HEK293 (cell line): ENCODE measurements around the gene TRAPPC3L.
A peak's percentile ranks its signal among the peaks of the same experiment; 100 is the strongest.

Experiments
- CTCF ChIA-PET: fragments of 350-600 bp; formaldehyde crosslinking; extraction: SDS; loops from one replicate; lab custom pipeline; 2021; ENCODE audit warnings: antibody characterized with exemption; lab: Yijun Ruan, JAX
- POLR2A ChIA-PET: fragments of 300-600 bp; formaldehyde crosslinking; extraction: SDS; loops from one replicate; lab custom pipeline; 2020; ENCODE audit warnings: antibody characterized with exemption, inconsistent platforms; lab: Yijun Ruan, JAX
- H3K27ac ChIP-seq: fragments of 200-500 bp; sonication (Bioruptor generic); 2 replicates; pipeline ENCODE4 v1.5.1; 2014; ENCODE audit warnings: low read depth, low read length, control low read depth, inconsistent platforms; ENCODE audit errors: extremely low read depth
- H3K36me3 ChIP-seq, 2 experiments: fragments of 200-500 bp in 1 of 2; sonication (Bioruptor generic) in 1 of 2; 1 replicate in 1 of 2; 2 replicates in 1 of 2; pipeline ENCODE4 v1.5.1; 2014 to 2017; ENCODE audit warnings: inconsistent platforms in 2 of 2, low read length in 2 of 2; ENCODE audit not compliant: control insufficient read depth in 2 of 2, insufficient read depth in 1 of 2
- H3K4me1 ChIP-seq: fragments of 200-500 bp; sonication (Bioruptor generic); 2 replicates; pipeline ENCODE4 v1.5.1; 2014; ENCODE audit warnings: mild to moderate bottlenecking, low read length, inconsistent platforms; ENCODE audit not compliant: control insufficient read depth, insufficient read depth
- H3K4me3 ChIP-seq: 2 replicates; pipeline ENCODE4 v1.5.1; 2011; ENCODE audit warnings: low read depth, mild to moderate bottlenecking, control low read depth, low read length, moderate library complexity
- H3K9me3 ChIP-seq: fragments of 200-500 bp; sonication (Bioruptor generic); 2 replicates; pipeline ENCODE4 v1.5.1; 2014; ENCODE audit warnings: low read depth, low read length, inconsistent platforms; ENCODE audit not compliant: control insufficient read depth, insufficient read depth
- GLI2 ChIP-seq: fragments of 450-650 bp; formaldehyde crosslinking; IDR thresholded peaks from 2 replicates; pipeline ENCODE4; 2017; ENCODE audit warnings: missing biosample characterization, missing genetic modification characterization, low read depth, borderline replicate concordance
- GLIS1 ChIP-seq: fragments of 450-650 bp; formaldehyde crosslinking; IDR thresholded peaks from 2 replicates; pipeline ENCODE4 v1.5.1; 2016; ENCODE audit warnings: missing biosample characterization, missing genetic modification characterization
- GLIS2 ChIP-seq: fragments of 450-650 bp; formaldehyde crosslinking; IDR thresholded peaks from 2 replicates; pipeline ENCODE4 v1.5.1; 2016; ENCODE audit warnings: missing biosample characterization, missing genetic modification characterization
- HIC1 ChIP-seq: fragments of 450-650 bp; formaldehyde crosslinking; IDR thresholded peaks from 2 replicates; pipeline ENCODE4 v1.5.1; 2016; ENCODE audit warnings: missing biosample characterization, missing genetic modification characterization
- KLF1 ChIP-seq: fragments of 450-650 bp; formaldehyde crosslinking; IDR thresholded peaks from 2 replicates; pipeline ENCODE4 v1.5.1; 2016; ENCODE audit warnings: missing biosample characterization, missing genetic modification characterization
- KLF16 ChIP-seq: fragments of 450-650 bp; formaldehyde crosslinking; IDR thresholded peaks from 2 replicates; pipeline ENCODE4 v1.5.1; 2017; ENCODE audit warnings: missing biosample characterization, missing genetic modification characterization
- KLF8 ChIP-seq: fragments of 450-650 bp; formaldehyde crosslinking; IDR thresholded peaks from 2 replicates; pipeline ENCODE4 v1.5.1; 2016; ENCODE audit warnings: missing biosample characterization, missing genetic modification characterization
- PRDM1 ChIP-seq: fragments of 450-650 bp; formaldehyde crosslinking; IDR thresholded peaks from 2 replicates; pipeline ENCODE4; 2016; ENCODE audit warnings: missing biosample characterization, missing genetic modification characterization
- TCF7L2 ChIP-seq: IDR thresholded peaks from 2 replicates; pipeline ENCODE4 v1.6.1; 2011; ENCODE audit warnings: low read depth, mild to moderate bottlenecking, inconsistent platforms, low read length, moderate library complexity, borderline replicate concordance
- ZBTB17 ChIP-seq: fragments of 450-650 bp; formaldehyde crosslinking; IDR thresholded peaks from 2 replicates; pipeline ENCODE4 v1.5.1; 2016; ENCODE audit warnings: missing biosample characterization, missing genetic modification characterization
- ZFHX2 ChIP-seq: fragments of 450-650 bp; formaldehyde crosslinking; conservative IDR thresholded peaks from 2 replicates; pipeline ENCODE4 v1.5.1; 2016; ENCODE audit warnings: missing biosample characterization, missing genetic modification characterization
- ZNF2 ChIP-seq: fragments of 450-650 bp; formaldehyde crosslinking; IDR thresholded peaks from 2 replicates; pipeline ENCODE4 v1.5.1; 2016; ENCODE audit warnings: missing biosample characterization, missing genetic modification characterization
- ZNF23 ChIP-seq: fragments of 450-650 bp; formaldehyde crosslinking; IDR thresholded peaks from 2 replicates; pipeline ENCODE4 v1.5.1; 2016; ENCODE audit warnings: missing biosample characterization, missing genetic modification characterization, borderline replicate concordance
- ZNF324 ChIP-seq: fragments of 450-650 bp; formaldehyde crosslinking; IDR thresholded peaks from 2 replicates; pipeline ENCODE4 v1.5.1; 2016; ENCODE audit warnings: missing biosample characterization, missing genetic modification characterization
- ZNF398 ChIP-seq: fragments of 450-650 bp; formaldehyde crosslinking; IDR thresholded peaks from 2 replicates; pipeline ENCODE4 v1.5.1; 2017; ENCODE audit warnings: missing biosample characterization, missing genetic modification characterization
- ZNF433 ChIP-seq: fragments of 450-650 bp; formaldehyde crosslinking; IDR thresholded peaks from 2 replicates; pipeline ENCODE4 v1.5.1; 2016; ENCODE audit warnings: missing biosample characterization, missing genetic modification characterization, low read depth
- ZNF513 ChIP-seq: fragments of 450-650 bp; IDR thresholded peaks from 2 replicates; pipeline ENCODE4 v1.5.1; 2018; ENCODE audit warnings: missing biosample characterization, missing genetic modification characterization
- ZNF558 ChIP-seq: fragments of 450-650 bp; formaldehyde crosslinking; IDR thresholded peaks from 2 replicates; pipeline ENCODE4 v1.5.1; 2016; ENCODE audit warnings: missing biosample characterization, missing genetic modification characterization
- ZNF639 ChIP-seq: fragments of 450-650 bp; formaldehyde crosslinking; IDR thresholded peaks from 2 replicates; pipeline ENCODE4 v1.5.1; 2016; ENCODE audit warnings: missing biosample characterization, missing genetic modification characterization
- ZNF654 ChIP-seq: fragments of 450-650 bp; formaldehyde crosslinking; IDR thresholded peaks from 2 replicates; pipeline ENCODE4 v1.5.1; 2016; ENCODE audit warnings: low read depth, missing biosample characterization, missing genetic modification characterization
- ZNF658 ChIP-seq: fragments of 450-650 bp; formaldehyde crosslinking; IDR thresholded peaks from 2 replicates; pipeline ENCODE4; 2016; ENCODE audit warnings: missing biosample characterization, missing genetic modification characterization
- ZNF660 ChIP-seq: fragments of 450-650 bp; IDR thresholded peaks from 2 replicates; pipeline ENCODE4 v1.5.1; 2018; ENCODE audit warnings: missing biosample characterization, mild to moderate bottlenecking, missing genetic modification characterization
- ZNF664 ChIP-seq: fragments of 450-650 bp; formaldehyde crosslinking; IDR thresholded peaks from 2 replicates; pipeline ENCODE4 v1.5.1; 2016; ENCODE audit warnings: missing biosample characterization, missing genetic modification characterization
- ZNF692 ChIP-seq: fragments of 450-650 bp; formaldehyde crosslinking; IDR thresholded peaks from 2 replicates; pipeline ENCODE4 v1.5.1; 2016; ENCODE audit warnings: missing biosample characterization, missing genetic modification characterization
- ZNF707 ChIP-seq: fragments of 450-650 bp; formaldehyde crosslinking; IDR thresholded peaks from 2 replicates; pipeline ENCODE4 v1.5.1; 2016; ENCODE audit warnings: missing biosample characterization, missing genetic modification characterization

TRAPPC3L gene

GRCh38 chr6:116571683-116572000 lies 26.2 kb upstream of the TRAPPC3L start:
- CTCF ChIA-PET = interaction anchor here (0.6 to 3.3 kb wide), 13 partner anchors 9 to 469 kb away, joined by 3 to 19 read pairs (median 5); no protein-coding TSS in a partner anchor
- POLR2A ChIA-PET = interaction anchor here (0.6 to 2.7 kb wide), 24 partner anchors 8 to 471 kb away, joined by 3 to 27 read pairs (median 4); partner anchors contain the start of genes CALHM5, DSE, NT5DC1 and RSPH4A
- peaks cover 2% of the 10 kb centered on the region; the same call in 1 of the 2 replicates for H3K4me1 ChIP-seq
- peaks cover 6 to 31% of the 10 kb centered on the region in 2 experiments; a peak in 2 of 3 replicates for H3K36me3 ChIP-seq
- peak overlapping the region; percentile 96 for H3K4me3 ChIP-seq
- peak overlapping the region; percentile 85 for H3K27ac ChIP-seq
- no peaks in the 10 kb centered on the region for H3K9me3 ChIP-seq
- TF ChIP-seq ZNF660 (tag by site-specific recombination) = no peak
- TF ChIP-seq ZNF658 (tag by site-specific recombination) = no peak
- no peak for TF ChIP-seq GLI2 (tag by site-specific recombination)
- no peak for TF ChIP-seq TCF7L2
- TF ChIP-seq ZNF513 = no peak
- no peak for TF ChIP-seq ZNF639 (tag by site-specific recombination)
- no peak for TF ChIP-seq ZNF398 (tag by site-specific recombination)
- no peak for TF ChIP-seq ZNF707 (tag by site-specific recombination)
- no peak for TF ChIP-seq GLIS1 (tag by site-specific recombination)
- TF ChIP-seq HIC1 (tag by site-specific recombination) = no peak
- TF ChIP-seq GLIS2 (tag by site-specific recombination) = no peak
- TF ChIP-seq ZBTB17 (tag by site-specific recombination) = no peak
- TF ChIP-seq ZNF324 (tag by site-specific recombination) = no peak
- TF ChIP-seq KLF1 (tag by site-specific recombination) = no peak

- ChIA-PET CTCF (interaction anchor here (0.6 to 3.3 kb wide), 18 partner anchors 8 to 468 kb away, joined by 3 to 19 read pairs (median 5); partner anchors contain the start of gene CALHM5), POLR2A (interaction anchor here (0.6 to 2.7 kb wide), 31 partner anchors 8 to 470 kb away, joined by 3 to 27 read pairs (median 4); partner anchors contain the start of genes CALHM4, CALHM5, DSE and NT5DC1)
- H3K36me3 ChIP-seq = peaks cover 6 to 25% of the 10 kb centered on the region in 2 experiments; a peak in 2 of 3 replicates
- H3K9me3 ChIP-seq = no peaks in the 10 kb centered on the region
- peaks cover 2% of the 10 kb centered on the region; the same call in 1 of the 2 replicates for H3K4me1 ChIP-seq
- peak within 1 kb of the TSS; percentile 85 for H3K27ac ChIP-seq
- H3K4me3 ChIP-seq = peak within 1 kb of the TSS; percentile 96
- TF ChIP-seq ZNF692 (tag by site-specific recombination) = peak; percentile 82; the same call in 1 of the 2 replicates
- TF ChIP-seq ZNF558 (tag by site-specific recombination) = peak; percentile 54; the same call in 1 of the 2 replicates
- no peak for TF ChIP-seq ZNF654 (tag by site-specific recombination)
- TF ChIP-seq ZNF23 (tag by site-specific recombination) = no peak
- no peak for TF ChIP-seq ZNF433 (tag by site-specific recombination)
- TF ChIP-seq KLF8 = peak; percentile 86
- TF ChIP-seq ZNF2 (tag by site-specific recombination) = peak; percentile 69
- TF ChIP-seq KLF16 (tag by site-specific recombination) = peak; percentile 62; the same call in 1 of the 2 replicates
- TF ChIP-seq ZNF664 (tag by site-specific recombination) = peak; percentile 5; the same call in 1 of the 2 replicates
- no peak for TF ChIP-seq PRDM1 (tag by site-specific recombination)
- peak; percentile 100 for TF ChIP-seq ZBTB17 (tag by site-specific recombination)
- TF ChIP-seq TCF7L2 = peak; percentile 29; the same call in 1 of the 2 replicates
- peak; percentile 46; the same call in 1 of the 2 replicates for TF ChIP-seq ZFHX2 (tag by site-specific recombination)
Measured at GRCh38 chr6:116570856-116571682, 25.6 kb upstream of the TRAPPC3L start, which contains the start of gene RWDD1. Gene RWDD1 (plus strand): TSS chr6:116571504. CDS start chr6:116571583, 79 bp downstream.
